GM18519 (cell line): ENCODE measurements around the gene CERK.
"Not testable (repeated sequence)": the region's sequence is repeated elsewhere in the genome, so short reads cannot be mapped to it uniquely, and the experiment has no call there.

Experiments used
- ATAC-seq: cut with Tn5 transposase; IDR thresholded peaks from one replicate; pipeline ENCODE4 v1.9.1; 2021; ENCODE audit warnings: mild to moderate bottlenecking, moderate library complexity; ENCODE audit not compliant: unreplicated experiment, low FRiP score

CERK gene

DNA sequence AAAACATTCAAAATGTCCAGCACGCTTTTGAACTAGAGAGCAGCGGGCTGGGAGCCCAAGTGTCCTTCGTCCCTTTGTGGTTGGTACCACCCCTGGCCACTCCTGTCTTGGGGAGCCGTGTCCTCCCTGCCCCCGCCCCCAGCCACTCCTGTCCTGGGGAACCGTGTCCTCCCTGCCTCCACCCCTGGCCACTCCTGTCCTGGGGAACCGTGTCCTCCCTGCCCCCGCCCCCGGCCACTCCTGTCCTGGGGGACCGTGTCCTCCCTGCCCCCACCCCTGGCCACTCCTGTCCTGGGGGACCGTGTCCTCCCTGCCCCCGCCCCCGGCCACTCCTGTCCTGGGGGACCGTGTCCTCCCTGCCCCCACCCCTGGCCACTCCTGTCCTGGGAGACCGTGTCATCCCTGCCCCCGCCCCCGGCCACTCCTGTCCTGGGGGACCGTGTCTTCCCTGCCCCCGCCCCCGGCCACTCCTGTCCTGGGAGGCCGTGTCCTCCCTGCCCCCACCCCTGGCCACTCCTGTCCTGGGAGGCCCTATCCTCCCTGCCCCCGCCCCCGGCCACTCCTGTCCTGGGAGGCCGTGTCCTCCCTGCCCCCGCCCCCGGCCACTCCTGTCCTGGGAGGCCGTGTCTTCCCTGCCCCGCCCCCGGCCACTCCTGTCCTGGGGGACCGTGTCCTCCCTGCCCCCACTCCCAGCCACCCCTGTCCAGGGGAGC is 102.9 kb downstream of the CERK start:
- ATAC-seq: not testable (repeated sequence)
